GM12874 (cell line): ENCODE data around the gene GRIK2.

Experiments used
- CTCF ChIP-seq: IDR thresholded peaks from 2 replicates; pipeline ENCODE4 v1.5.1; 2011; ENCODE audit warnings: low read depth, mild to moderate bottlenecking, control low read depth, low read length, moderate library complexity; ENCODE audit not compliant: insufficient read depth

GRIK2 gene

DNA sequence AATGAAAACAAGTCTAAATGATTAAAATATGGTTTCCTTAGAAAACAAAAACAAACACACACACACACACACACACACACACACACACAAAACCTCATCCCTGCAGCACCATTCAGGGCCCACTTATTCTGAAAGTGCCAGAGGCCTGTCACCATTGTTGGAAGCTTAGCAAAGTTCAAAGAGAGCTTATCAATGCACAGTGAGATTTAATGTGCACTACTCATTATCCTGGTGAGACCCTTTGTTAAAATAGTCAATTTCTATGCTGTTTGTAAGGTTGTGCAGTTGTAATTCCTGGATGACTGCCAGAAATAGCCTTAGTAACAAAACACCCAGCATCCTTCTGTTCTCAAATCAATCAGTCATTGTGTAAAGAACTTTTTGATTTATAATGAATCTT, 482.9 kb downstream of the GRIK2 start:
- TF ChIP-seq CTCF = no peak

GRCh38 chr6:101878554-101879276, 485.2 kb downstream of the GRIK2 start:
- TF ChIP-seq CTCF = no peak

DNA sequence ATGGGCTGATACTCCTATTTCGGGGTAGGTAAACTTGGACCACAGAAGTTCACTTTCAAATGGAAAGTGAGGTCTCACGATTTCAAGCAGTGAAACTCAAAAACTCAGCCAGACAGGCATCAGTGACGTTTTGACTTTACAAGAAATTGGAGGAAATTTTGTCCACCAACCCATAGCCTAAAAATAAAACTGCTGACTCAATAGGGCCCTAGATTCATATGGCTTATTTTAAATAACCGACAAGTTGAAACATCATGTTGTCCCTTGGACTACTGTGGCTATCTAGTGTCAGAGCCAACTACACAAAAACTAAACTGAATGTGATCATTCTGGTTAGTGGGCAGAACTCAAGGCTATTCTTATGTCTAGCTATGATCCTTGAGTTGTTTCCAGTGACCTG, 486.3 kb downstream of the GRIK2 start:
- TF ChIP-seq CTCF = no peak

DNA sequence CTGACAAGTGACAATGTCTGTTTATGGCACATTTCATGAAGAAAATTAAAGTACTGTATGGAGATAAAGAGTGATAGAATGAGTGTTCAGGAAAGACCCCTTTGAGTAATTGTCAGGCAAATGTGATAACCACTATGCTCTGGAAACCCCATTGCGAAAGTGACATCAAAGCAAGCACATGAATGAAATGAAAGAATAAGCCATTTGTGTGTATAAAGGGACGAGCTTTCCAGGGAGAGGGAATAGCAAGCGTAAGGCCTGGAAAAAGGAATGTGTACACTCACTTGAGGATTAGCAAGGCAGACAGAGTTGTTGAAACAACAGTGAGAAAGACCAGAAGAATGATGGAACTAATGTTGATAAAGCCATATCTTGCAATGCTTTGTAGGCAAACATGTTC, 490.0 kb downstream of the GRIK2 start:
- TF ChIP-seq CTCF = no peak

- no peak for TF ChIP-seq CTCF
These were observed 494.0 kb downstream of the GRIK2 start for GRCh38 chr6:101887532-101887931.

DNA sequence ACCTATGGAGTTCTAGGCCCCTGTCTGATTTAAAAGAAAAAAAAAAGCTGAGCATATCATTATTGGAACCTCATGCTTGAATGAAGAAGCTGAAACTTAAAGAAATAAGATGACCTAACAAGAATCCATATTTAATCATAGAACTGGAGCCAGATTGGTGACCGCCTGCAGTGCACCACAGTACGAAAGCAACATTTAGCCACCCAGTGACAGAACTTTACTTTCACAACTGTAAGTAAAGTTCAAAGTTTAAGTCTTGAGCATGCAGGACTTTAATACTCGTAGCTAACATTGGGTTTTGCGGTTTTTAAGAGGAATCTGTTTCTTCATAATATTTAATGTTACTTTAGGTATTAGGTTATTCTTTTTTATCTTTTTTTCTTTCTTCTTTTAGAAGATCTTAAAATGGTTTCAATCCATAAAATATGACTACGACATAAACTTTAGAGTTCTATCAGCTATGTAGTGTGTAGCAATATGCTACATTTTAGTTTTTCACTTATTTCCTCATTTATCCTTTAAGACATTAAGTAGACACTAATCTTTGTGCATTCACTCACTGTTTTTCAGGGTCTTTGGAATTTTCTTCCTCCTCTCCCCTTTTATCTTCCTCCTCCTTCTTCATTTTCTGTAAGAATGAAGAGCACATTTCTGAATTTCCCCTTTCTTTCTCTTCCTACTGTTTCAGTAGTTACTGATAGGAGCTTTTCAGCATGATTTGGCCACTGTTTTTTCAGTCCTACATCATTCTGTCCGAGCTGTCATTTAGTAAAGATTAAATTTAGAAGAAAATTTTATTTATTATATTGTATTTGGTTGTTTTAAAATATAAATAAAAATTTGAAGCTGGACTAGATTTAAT, 514.1 kb downstream of the GRIK2 start:
- TF ChIP-seq CTCF = no peak

- no peak for TF ChIP-seq CTCF
These were observed 515.9 kb downstream of the GRIK2 start for GRCh38 chr6:101909366-101909765.
